HCT116 (cell line): Measurements from ENCODE around the gene FAM131C. TPM values are rescaled to one million over a fixed set of nuclear protein-coding genes. Genes with fewer than 3 reads are reported as not detected.

ENCODE experiments used
- ATAC-seq: fragments of 200-7000 bp; cut with Tn5 transposase; 2 replicates; pipeline ENCODE4 v1.9.1; 2020; ENCODE audit warnings: mild to moderate bottlenecking, moderate library complexity
- BruUV-seq: library from RNA; stranded (reverse); fragments of 400-500 nt; replicated peaks from 2 replicates; lab custom pipeline; 2021; lab: Mats Ljungman, UMichigan
- CTCF ChIA-PET: fragments of 300-600 bp; sonication (Branson Sonifier 250); formaldehyde crosslinking; loops from one replicate; lab custom pipeline; 2021; ENCODE audit warnings: antibody characterized with exemption; lab: Charles Lee
- POLR2A ChIA-PET: fragments of 300-600, 350-600 bp; sonication (Branson Sonifier 250); formaldehyde crosslinking; loops from one replicate; lab custom pipeline; 2021; ENCODE audit warnings: antibody characterized with exemption; lab: Charles Lee
- RAD21 ChIA-PET, 2 experiments: fragments of 300-600 bp; sonication (Branson Sonifier 250); formaldehyde crosslinking; loops; one replicate each; lab custom pipeline; 2023; ENCODE audit warnings: low total read pairs in 2 of 2; ENCODE audit not compliant: uncharacterized antibody in 2 of 2, unreplicated experiment in 2 of 2, low non-redundant PET in 1 of 2; lab: Charles Lee
- DNase-seq: peaks from one replicate; pipeline ENCODE4 v3.0.0-alpha.2; 2010; ENCODE audit warnings: low read depth, low spot score
- H2AFZ ChIP-seq: fragments of 200-600 bp; shearing (Covaris generic), sonication (generic); 2 replicates; pipeline ENCODE4 v1.6.1; 2017; ENCODE audit warnings: low read depth, mixed run types, mixed read lengths, antibody characterized with exemption, low read length; ENCODE audit not compliant: poor library complexity, severe bottlenecking
- H3K27ac ChIP-seq: 2 replicates; pipeline ENCODE4 v1.5.1; 2012; ENCODE audit warnings: low read depth, low read length
- H3K27me3 ChIP-seq: fragments of 200-600 bp; sonication (generic); 2 replicates; pipeline ENCODE4 v1.6.1; 2016; ENCODE audit warnings: mixed run types, low read length, mixed read lengths; ENCODE audit not compliant: insufficient read depth
- H3K36me3 ChIP-seq, 2 experiments: fragments of 200-500 bp in 1 of 2; fragments of 200-600 bp in 1 of 2; sonication (Bioruptor generic) in 1 of 2; sonication (generic) in 1 of 2; 2 replicates each; pipeline versions ENCODE4 v1.5.1 to v1.6.1; 2014 to 2016; ENCODE audit warnings: low read length in 2 of 2, inconsistent platforms in 1 of 2, mixed read lengths in 1 of 2, mixed run types in 1 of 2; ENCODE audit not compliant: insufficient read depth in 2 of 2, control insufficient read depth in 1 of 2
- H3K4me1 ChIP-seq, 2 experiments: fragments of 200-600 bp in 1 of 2; sonication (generic) in 1 of 2; 2 replicates each; pipeline versions ENCODE4 v1.5.1 to v1.6.1; 2012 to 2017; ENCODE audit warnings: low read length in 2 of 2, inconsistent platforms in 1 of 2, mild to moderate bottlenecking in 1 of 2, mixed read lengths in 1 of 2, mixed run types in 1 of 2, moderate library complexity in 1 of 2; ENCODE audit not compliant: insufficient read depth in 2 of 2, control insufficient read depth in 1 of 2
- H3K4me2 ChIP-seq: fragments of 200-600 bp; sonication (generic); 2 replicates; pipeline ENCODE4 v1.6.1; 2017; ENCODE audit warnings: mixed run types, low read length, mixed read lengths
- H3K4me3 ChIP-seq, 2 experiments: fragments of 200-600 bp in 1 of 2; sonication (generic) in 1 of 2; replicated peaks in 1 of 2; 2 replicates each; pipeline ENCODE4 v1.5.1; 2011 to 2016; ENCODE audit warnings: low read length in 2 of 2, control low read depth in 1 of 2, low read depth in 1 of 2, mild to moderate bottlenecking in 1 of 2, mixed read lengths in 1 of 2, mixed run types in 1 of 2
- H3K79me2 ChIP-seq: fragments of 200-600 bp; sonication (generic); 2 replicates; pipeline ENCODE4 v1.6.1; 2017; ENCODE audit warnings: mild to moderate bottlenecking, mixed run types, low read length, moderate library complexity, mixed read lengths; ENCODE audit not compliant: insufficient read depth
- H3K9ac ChIP-seq: fragments of 200-600 bp; sonication (generic); 2 replicates; pipeline ENCODE4 v1.6.1; 2016; ENCODE audit warnings: low read length, mixed read lengths
- H3K9me2 ChIP-seq: fragments of 200-600 bp; sonication (generic), shearing (Covaris generic); 2 replicates; pipeline ENCODE4 v1.6.1; 2017; ENCODE audit warnings: mixed run types, mild to moderate bottlenecking, moderate library complexity; ENCODE audit not compliant: insufficient read depth
- H3K9me3 ChIP-seq, 2 experiments: fragments of 200-500 bp in 1 of 2; fragments of 200-600 bp in 1 of 2; sonication (Bioruptor generic) in 1 of 2; sonication (generic) in 1 of 2; 2 replicates each; pipeline ENCODE4 v1.6.1; 2014 to 2017; ENCODE audit warnings: low read length in 2 of 2, mixed read lengths in 2 of 2, inconsistent platforms in 1 of 2, low read depth in 1 of 2, mild to moderate bottlenecking in 1 of 2, mixed run types in 1 of 2, moderate library complexity in 1 of 2; ENCODE audit not compliant: control insufficient read depth in 1 of 2, insufficient read depth in 1 of 2
- H4K20me1 ChIP-seq: fragments of 200-600 bp; sonication (generic), shearing (Covaris generic); 2 replicates; pipeline ENCODE4 v1.6.1; 2017; ENCODE audit warnings: mixed run types, mild to moderate bottlenecking, moderate library complexity; ENCODE audit not compliant: insufficient read depth
- ELF1 ChIP-seq: IDR thresholded peaks from 2 replicates; pipeline ENCODE4 v1.6.1; 2012; ENCODE audit warnings: low read depth, borderline replicate concordance
- EZH2 ChIP-seq: fragments of 200-600 bp; sonication (generic); IDR thresholded peaks from 2 replicates; pipeline ENCODE4 v1.6.1; 2017; ENCODE audit warnings: antibody characterized with exemption, mixed run types
- EZH2phosphoT487 ChIP-seq: fragments of 200-600 bp; IDR thresholded peaks from 2 replicates; pipeline ENCODE4 v1.6.1; 2018; ENCODE audit warnings: antibody characterized with exemption, borderline replicate concordance
- POLR2A ChIP-seq: IDR thresholded peaks from 2 replicates; pipeline ENCODE4 v1.7.0; 2011; ENCODE audit warnings: borderline replicate concordance; ENCODE audit not compliant: insufficient read depth, insufficient read length; ENCODE audit errors: extremely low read depth
- POLR2AphosphoS5 ChIP-seq: IDR thresholded peaks from 2 replicates; pipeline ENCODE4 v1.6.1; 2011; ENCODE audit warnings: mild to moderate bottlenecking, low read depth, low read length, moderate library complexity
- SIN3A ChIP-seq: IDR thresholded peaks from 2 replicates; pipeline ENCODE4 v1.6.1; 2012; ENCODE audit warnings: low read depth
- SP1 ChIP-seq: IDR thresholded peaks from 2 replicates; pipeline ENCODE4 v1.6.1; 2012; ENCODE audit warnings: low read depth
- TCF7L2 ChIP-seq: IDR thresholded peaks from 2 replicates; pipeline ENCODE4 v1.7.0; 2011; ENCODE audit warnings: borderline replicate concordance, inconsistent platforms; ENCODE audit not compliant: insufficient read depth, insufficient read length; ENCODE audit errors: extremely low read depth
- YY1 ChIP-seq: IDR thresholded peaks from 2 replicates; pipeline ENCODE4 v1.6.1; 2011; ENCODE audit warnings: low read length, low read depth, moderate library complexity, mild to moderate bottlenecking; ENCODE audit not compliant: insufficient replicate concordance; ENCODE audit errors: extremely low read depth
- intact Hi-C: fragments of 100-400 bp; cut with micrococcal nuclease; formaldehyde crosslinking; loops from 2 replicates; pipeline ENCODE4 v1.10.0; 2022
- total RNA-seq: library from RNA; stranded (reverse); gene quantifications from one replicate; pipeline ENCODE4 v1.2.1, GENCODE V29; 2021; ENCODE audit not compliant: unreplicated experiment
- TF ChIP-seq, protein P1 (sequence below): IDR thresholded peaks from 2 replicates; pipeline ENCODE4 v1.6.1; 2012; ENCODE audit warnings: low read depth
- TF ChIP-seq, protein P2 (sequence below): IDR thresholded peaks from 2 replicates; pipeline ENCODE4 v1.6.1; 2012
- TF ChIP-seq, protein P3 (sequence below), 3 experiments: fragments of 200-600 bp in 1 of 3; sonication (generic) in 1 of 3; IDR thresholded peaks in 2 of 3; conservative IDR thresholded peaks in 1 of 3; 2 replicates each; pipeline ENCODE4 v1.5.1; 2012 to 2017; ENCODE audit warnings: low read depth in 2 of 3, low read length in 2 of 3, antibody characterized with exemption in 1 of 3, borderline replicate concordance in 1 of 3, control low read depth in 1 of 3, mild to moderate bottlenecking in 1 of 3, mixed read lengths in 1 of 3, mixed run types in 1 of 3, moderate library complexity in 1 of 3; ENCODE audit not compliant: insufficient read depth in 1 of 3

The FAM131C gene
- total RNA-seq, 1 experiment from 2014 or later = 11.6 TPM

DNA sequence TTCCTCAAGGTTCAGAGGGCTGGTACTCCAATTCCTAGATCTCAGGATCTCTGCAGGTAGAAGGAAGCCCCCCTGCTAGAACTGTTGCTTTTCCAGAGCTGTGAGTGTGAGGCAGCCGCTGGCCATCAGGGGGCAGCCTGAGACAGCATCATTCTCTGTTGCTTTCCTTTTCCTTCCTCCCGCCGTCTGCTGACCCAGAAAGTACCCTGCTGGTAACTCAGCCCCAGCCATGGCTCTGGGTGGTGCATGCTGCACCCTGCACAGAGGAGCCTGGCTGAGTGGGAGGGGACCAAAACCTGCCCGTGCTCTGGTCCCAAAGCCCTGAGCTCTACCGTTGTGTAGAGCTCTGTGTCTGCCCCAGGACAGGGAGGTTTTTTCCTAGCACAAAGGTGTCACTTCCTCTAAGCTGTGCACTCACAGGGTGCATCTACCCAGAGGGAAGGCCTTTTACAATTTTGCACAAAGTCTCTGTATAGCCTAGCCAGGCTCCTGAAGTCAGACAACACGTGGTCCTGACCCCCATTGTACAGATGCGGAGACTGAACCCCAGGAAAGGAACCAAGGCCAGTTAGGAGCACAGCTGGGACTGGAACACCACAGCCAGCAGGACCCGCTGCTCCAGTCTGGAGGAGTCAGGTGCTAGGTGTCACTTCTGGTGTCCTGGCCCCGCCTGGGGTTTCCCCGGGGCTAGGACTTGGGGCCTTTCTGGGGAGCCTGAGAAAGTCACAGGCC is 5.6 kb upstream of the FAM131C start:
- Histone ChIP-seq H3K4me1 (peaks cover 30 to 66% of the 10 kb centered on the region in 2 experiments), H3K79me2 (no peaks in the 10 kb centered on the region), H3K4me2 (peak overlapping the region; percentile 69), H3K9ac (peak overlapping the region; percentile 23; the same call in 1 of the 2 replicates), H3K9me3 (no peaks in the 10 kb centered on the region), H2AFZ (peak overlapping the region; percentile 68), H4K20me1 (no peaks in the 10 kb centered on the region), H3K4me3 (no peak overlapping the region), H3K27ac (peak overlapping the region; percentile 31; the same call in 1 of the 2 replicates), H3K36me3 (no peaks in the 10 kb centered on the region), H3K27me3 (no peaks in the 10 kb centered on the region), H3K9me2 (no peaks in the 10 kb centered on the region)
- TF ChIP-seq, protein P1, sequence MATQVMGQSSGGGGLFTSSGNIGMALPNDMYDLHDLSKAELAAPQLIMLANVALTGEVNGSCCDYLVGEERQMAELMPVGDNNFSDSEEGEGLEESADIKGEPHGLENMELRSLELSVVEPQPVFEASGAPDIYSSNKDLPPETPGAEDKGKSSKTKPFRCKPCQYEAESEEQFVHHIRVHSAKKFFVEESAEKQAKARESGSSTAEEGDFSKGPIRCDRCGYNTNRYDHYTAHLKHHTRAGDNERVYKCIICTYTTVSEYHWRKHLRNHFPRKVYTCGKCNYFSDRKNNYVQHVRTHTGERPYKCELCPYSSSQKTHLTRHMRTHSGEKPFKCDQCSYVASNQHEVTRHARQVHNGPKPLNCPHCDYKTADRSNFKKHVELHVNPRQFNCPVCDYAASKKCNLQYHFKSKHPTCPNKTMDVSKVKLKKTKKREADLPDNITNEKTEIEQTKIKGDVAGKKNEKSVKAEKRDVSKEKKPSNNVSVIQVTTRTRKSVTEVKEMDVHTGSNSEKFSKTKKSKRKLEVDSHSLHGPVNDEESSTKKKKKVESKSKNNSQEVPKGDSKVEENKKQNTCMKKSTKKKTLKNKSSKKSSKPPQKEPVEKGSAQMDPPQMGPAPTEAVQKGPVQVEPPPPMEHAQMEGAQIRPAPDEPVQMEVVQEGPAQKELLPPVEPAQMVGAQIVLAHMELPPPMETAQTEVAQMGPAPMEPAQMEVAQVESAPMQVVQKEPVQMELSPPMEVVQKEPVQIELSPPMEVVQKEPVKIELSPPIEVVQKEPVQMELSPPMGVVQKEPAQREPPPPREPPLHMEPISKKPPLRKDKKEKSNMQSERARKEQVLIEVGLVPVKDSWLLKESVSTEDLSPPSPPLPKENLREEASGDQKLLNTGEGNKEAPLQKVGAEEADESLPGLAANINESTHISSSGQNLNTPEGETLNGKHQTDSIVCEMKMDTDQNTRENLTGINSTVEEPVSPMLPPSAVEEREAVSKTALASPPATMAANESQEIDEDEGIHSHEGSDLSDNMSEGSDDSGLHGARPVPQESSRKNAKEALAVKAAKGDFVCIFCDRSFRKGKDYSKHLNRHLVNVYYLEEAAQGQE = no peak
- TF ChIP-seq SP1 (no peak), YY1 (peak; percentile 11), TCF7L2 (no peak), EZH2 (no peak), POLR2A (no peak), POLR2AphosphoS5 (no peak), EZH2phosphoT487 (no peak), ELF1 (no peak), SIN3A (no peak)
- TF ChIP-seq, protein P2, sequence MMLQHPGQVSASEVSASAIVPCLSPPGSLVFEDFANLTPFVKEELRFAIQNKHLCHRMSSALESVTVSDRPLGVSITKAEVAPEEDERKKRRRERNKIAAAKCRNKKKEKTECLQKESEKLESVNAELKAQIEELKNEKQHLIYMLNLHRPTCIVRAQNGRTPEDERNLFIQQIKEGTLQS = no peak
- TF ChIP-seq, protein P3, sequence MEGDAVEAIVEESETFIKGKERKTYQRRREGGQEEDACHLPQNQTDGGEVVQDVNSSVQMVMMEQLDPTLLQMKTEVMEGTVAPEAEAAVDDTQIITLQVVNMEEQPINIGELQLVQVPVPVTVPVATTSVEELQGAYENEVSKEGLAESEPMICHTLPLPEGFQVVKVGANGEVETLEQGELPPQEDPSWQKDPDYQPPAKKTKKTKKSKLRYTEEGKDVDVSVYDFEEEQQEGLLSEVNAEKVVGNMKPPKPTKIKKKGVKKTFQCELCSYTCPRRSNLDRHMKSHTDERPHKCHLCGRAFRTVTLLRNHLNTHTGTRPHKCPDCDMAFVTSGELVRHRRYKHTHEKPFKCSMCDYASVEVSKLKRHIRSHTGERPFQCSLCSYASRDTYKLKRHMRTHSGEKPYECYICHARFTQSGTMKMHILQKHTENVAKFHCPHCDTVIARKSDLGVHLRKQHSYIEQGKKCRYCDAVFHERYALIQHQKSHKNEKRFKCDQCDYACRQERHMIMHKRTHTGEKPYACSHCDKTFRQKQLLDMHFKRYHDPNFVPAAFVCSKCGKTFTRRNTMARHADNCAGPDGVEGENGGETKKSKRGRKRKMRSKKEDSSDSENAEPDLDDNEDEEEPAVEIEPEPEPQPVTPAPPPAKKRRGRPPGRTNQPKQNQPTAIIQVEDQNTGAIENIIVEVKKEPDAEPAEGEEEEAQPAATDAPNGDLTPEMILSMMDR (IDR thresholded peaks at IDR 0.05 in 2 of 3, conservative IDR thresholded peaks at IDR 0.05 in 1 of 3; ENCODE audit: borderline replicate concordance in 1 of 3, insufficient read depth in 1 of 3, low read depth in 2 of 3, low read length in 2 of 3) = peak in 2 of 3 experiments; percentile 93 to 94; a peak in 4 of 6 replicates
- no TSS peak for BruUV-seq
- DNase-seq (no peak), ATAC-seq (peak; percentile 58)
- CTCF ChIA-PET = interaction anchor here (0.9 to 7.9 kb wide), 18 partner anchors 8 to 360 kb away, joined by 3 to 222 read pairs (median 3); partner anchors contain the start of gene EPHA2
- intact Hi-C loops = loop anchor here (1.0 to 2.0 kb wide), 4 partner anchors 66 to 284 kb away; no protein-coding TSS in a partner anchor
- POLR2A ChIA-PET = interaction anchor here (0.9 to 4.4 kb wide), 2 partner anchors 77 to 108 kb away, joined by 3 to 31 read pairs; partner anchors contain the start of gene EPHA2
- RAD21 ChIA-PET = interaction anchor here (0.6 to 2.5 kb wide), 14 partner anchors 66 to 284 kb away, joined by 3 to 26 read pairs (median 3); partner anchors contain the start of gene CPLANE2 (in 1 of the 2)
